ENCODE measurements around the gene IGFBP3. TPM values are rescaled to one million over a fixed set of nuclear protein-coding genes. Genes with fewer than 3 reads are reported as not detected.
A peak's percentile ranks its signal among the peaks of the same experiment; 100 is the strongest.

The IGFBP3 gene
- total RNA-seq, 4 donors from 2014 or later = 81.4 to 203 (median 90.2) TPM

DNA sequence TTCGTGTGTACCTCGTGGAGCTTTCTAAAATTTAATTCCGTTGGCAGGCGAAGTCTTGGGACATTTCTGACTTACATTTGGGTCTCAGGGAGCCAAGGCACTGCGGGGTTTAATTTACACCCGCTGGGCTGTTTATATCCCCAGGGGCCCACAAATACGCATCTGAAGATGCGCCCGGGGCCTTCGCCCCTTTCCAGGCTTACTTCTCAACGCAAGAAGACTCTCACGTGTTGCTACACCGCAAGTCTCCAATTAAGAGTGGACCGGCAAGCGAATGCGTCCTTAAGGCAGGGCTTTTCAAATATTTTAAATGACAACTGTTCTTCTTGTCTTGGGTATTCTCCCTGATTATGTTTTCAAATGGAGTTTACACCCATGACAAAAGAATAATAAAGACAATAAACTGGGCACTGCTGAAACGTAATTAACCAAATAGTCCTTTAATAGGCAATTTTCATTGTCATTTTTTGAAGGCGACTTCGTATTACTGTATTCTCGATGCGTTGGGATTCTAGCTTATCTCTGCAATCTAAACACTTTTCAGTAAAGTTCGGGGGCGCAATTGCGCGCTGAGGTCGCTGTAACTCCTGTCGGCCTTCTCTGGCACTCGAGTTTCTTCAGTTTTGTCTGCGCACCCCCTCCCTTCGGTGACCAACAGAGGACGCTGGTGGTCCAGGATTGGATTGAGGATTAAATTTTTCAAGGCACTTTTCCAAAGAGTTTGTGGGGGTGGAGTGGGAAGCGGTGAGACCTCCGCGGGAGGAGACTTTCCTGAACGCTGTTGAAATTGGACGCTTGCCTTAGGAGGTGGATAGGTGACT, 837 bp upstream of the IGFBP3 start:
- H3K4me3 ChIP-seq = peak overlapping the region; percentile 42 to 64 (median 54)
- no peaks in the 10 kb centered on the region for H3K9me3 ChIP-seq
- peak in 1 of 2 donors; percentile 39 for DNase-seq
- H3K36me3 ChIP-seq = peaks cover 0 to under 1% of the 10 kb centered on the region in 2 donors
- H3K4me1 ChIP-seq = peaks cover 7 to 31% of the 10 kb centered on the region in 2 donors
- ATAC-seq = peak; percentile 31 to 35
- H3K27me3 ChIP-seq = peaks cover 43 to 50% (median 45%) of the 10 kb centered on the region in 3 donors
- peak overlapping the region; percentile 8 to 64 (median 43) for H3K27ac ChIP-seq
- in situ Hi-C loops (cut with MboI; ENCODE audit: low sequenced_read_pairs in 4 of 4) (loop anchor here (5.0 to 10.0 kb wide), 4 partner anchors 433 to 1165 kb away; no protein-coding TSS in a partner anchor), intact Hi-C loops (cut with DNase I; ENCODE audit: low total_unique reads) (loop anchor here (2.0 to 10.0 kb wide), 5 partner anchors 433 to 1333 kb away; no protein-coding TSS in a partner anchor)
- TF ChIP-seq, protein P1, sequence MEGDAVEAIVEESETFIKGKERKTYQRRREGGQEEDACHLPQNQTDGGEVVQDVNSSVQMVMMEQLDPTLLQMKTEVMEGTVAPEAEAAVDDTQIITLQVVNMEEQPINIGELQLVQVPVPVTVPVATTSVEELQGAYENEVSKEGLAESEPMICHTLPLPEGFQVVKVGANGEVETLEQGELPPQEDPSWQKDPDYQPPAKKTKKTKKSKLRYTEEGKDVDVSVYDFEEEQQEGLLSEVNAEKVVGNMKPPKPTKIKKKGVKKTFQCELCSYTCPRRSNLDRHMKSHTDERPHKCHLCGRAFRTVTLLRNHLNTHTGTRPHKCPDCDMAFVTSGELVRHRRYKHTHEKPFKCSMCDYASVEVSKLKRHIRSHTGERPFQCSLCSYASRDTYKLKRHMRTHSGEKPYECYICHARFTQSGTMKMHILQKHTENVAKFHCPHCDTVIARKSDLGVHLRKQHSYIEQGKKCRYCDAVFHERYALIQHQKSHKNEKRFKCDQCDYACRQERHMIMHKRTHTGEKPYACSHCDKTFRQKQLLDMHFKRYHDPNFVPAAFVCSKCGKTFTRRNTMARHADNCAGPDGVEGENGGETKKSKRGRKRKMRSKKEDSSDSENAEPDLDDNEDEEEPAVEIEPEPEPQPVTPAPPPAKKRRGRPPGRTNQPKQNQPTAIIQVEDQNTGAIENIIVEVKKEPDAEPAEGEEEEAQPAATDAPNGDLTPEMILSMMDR (IDR thresholded peaks at IDR 0.05 in 4 of 5, conservative IDR thresholded peaks at IDR 0.05 in 1 of 5) = peak; percentile 64 to 78 (median 68)
- no peak for TF ChIP-seq POLR2A (IDR thresholded peaks at IDR 0.05)

DNA sequence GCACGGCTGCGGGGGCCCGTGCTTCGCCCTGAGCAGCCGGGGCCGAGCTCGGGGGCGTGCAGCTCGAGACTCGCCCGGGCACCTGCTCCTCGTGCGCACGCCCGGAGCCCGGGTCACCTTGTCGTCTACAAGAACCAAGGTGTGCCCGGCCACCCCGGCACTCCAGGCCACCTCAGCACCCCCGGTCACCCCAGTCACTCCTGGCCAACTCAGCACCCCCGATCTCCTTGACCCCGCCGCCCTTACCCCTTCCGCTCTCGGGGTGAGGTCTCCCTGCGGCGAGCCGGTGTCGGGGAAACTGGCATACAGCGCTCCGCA, 268 bp upstream of the IGFBP3 start:
- in situ Hi-C loops (cut with MboI; ENCODE audit: low sequenced_read_pairs in 4 of 4) = loop anchor here (5.0 to 10.0 kb wide), 4 partner anchors 433 to 1166 kb away; no protein-coding TSS in a partner anchor
- TF ChIP-seq POLR2A (IDR thresholded peaks at IDR 0.05) = no peak
- TF ChIP-seq, protein P1 (IDR thresholded peaks at IDR 0.05 in 4 of 5, conservative IDR thresholded peaks at IDR 0.05 in 1 of 5) = no peak
- peaks cover 7 to 31% of the 10 kb centered on the region in 2 donors for H3K4me1 ChIP-seq
- DNase-seq (no peak), ATAC-seq (no peak)
- H3K27ac ChIP-seq = peak overlapping the region in 3 of 4 donors; percentile 36 to 55 (median 53)
- H3K27me3 ChIP-seq = peaks cover 43 to 50% (median 45%) of the 10 kb centered on the region in 3 donors
- no peaks in the 10 kb centered on the region for H3K9me3 ChIP-seq
- H3K36me3 ChIP-seq = peaks cover 0 to 6% of the 10 kb centered on the region in 2 donors
- H3K4me3 ChIP-seq = peak overlapping the region; percentile 42 to 64 (median 54)
- intact Hi-C loops (cut with DNase I; ENCODE audit: low total_unique reads) = loop anchor here (10.0 kb wide), 3 partner anchors 433 to 863 kb away; no protein-coding TSS in a partner anchor

DNA sequence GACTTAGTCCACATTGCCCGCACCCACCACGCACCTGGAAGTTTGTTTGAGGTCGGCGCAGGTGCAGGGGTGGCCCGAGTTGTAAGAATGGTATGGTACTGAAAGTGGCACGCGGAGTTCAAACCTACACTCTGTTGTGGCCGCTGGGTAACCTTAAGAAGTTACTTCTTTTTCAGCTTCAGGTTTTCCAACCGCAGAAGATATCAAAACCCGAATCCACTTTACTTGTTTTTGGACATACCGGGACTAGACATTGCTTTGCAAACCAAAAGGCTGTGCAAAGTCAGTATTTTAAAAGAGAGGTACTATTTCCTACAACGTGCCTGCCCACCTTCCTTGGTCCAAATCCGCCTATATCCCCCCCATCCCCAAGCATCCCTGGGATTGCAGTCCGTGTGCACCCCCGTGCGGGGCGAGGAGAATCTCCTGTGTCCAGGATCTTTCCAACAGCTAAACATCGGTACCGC, 1.0 kb downstream of the IGFBP3 start:
- in situ Hi-C loops (cut with MboI; ENCODE audit: low sequenced_read_pairs in 4 of 4) = loop anchor here (5.0 to 10.0 kb wide), 9 partner anchors 435 to 1337 kb away; no protein-coding TSS in a partner anchor
- ATAC-seq (no peak), DNase-seq (no peak)
- intact Hi-C loops (cut with DNase I; ENCODE audit: low total_unique reads) = loop anchor here (5.0 to 10.0 kb wide), 4 partner anchors 435 to 1317 kb away; no protein-coding TSS in a partner anchor
- Histone ChIP-seq H3K4me1 (peaks cover 7 to 31% of the 10 kb centered on the region in 2 donors), H3K27me3 (peaks cover 43 to 50% (median 45%) of the 10 kb centered on the region in 3 donors), H3K27ac (no peak overlapping the region), H3K9me3 (no peaks in the 10 kb centered on the region), H3K36me3 (peaks cover 0 to 13% of the 10 kb centered on the region in 2 donors), H3K4me3 (peak overlapping the region; percentile 47 to 64 (median 54))
- TF ChIP-seq, protein P1 (IDR thresholded peaks at IDR 0.05 in 4 of 5, conservative IDR thresholded peaks at IDR 0.05 in 1 of 5) = no peak
- TF ChIP-seq POLR2A (IDR thresholded peaks at IDR 0.05) = no peak

DNA sequence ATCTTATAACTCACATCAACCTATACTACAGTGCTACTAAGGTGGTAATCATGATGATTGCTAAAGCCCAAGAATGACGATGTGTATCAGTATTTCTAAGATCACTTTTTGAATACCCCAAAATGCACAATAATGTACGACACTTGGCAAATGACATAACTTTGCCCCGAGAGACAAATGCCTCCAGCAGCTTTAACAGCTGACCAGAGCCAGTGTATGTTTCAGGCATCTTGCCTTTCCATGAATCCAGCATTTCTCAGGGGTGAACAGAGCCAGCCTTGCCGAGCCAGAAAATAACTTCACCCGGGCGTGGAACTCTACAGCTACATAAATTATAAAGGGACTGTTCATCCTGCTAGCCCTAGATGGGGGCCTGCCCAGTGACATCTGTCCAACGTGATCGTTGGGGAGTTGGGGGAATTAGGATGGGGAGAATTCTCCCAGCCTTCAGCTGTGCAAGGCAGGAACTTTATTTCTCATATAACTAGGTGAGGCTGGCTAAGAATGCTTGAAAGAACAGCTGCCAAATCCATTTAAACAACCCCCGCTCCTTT, 1.8 kb downstream of the IGFBP3 start:
- intact Hi-C loops (cut with DNase I; ENCODE audit: low total_unique reads) = loop anchor here (5.0 kb wide), 1 partner anchor 1318 kb away; no protein-coding TSS in a partner anchor
- no peaks in the 10 kb centered on the region for H3K9me3 ChIP-seq
- peaks cover 0 to 13% of the 10 kb centered on the region in 2 donors for H3K36me3 ChIP-seq
- H3K4me3 ChIP-seq = peak overlapping the region; percentile 47 to 64 (median 54)
- peaks cover 43 to 50% (median 45%) of the 10 kb centered on the region in 3 donors for H3K27me3 ChIP-seq
- DNase-seq (no peak), ATAC-seq (no peak)
- in situ Hi-C loops (cut with MboI; ENCODE audit: low sequenced_read_pairs in 4 of 4) = loop anchor here (5.0 to 10.0 kb wide), 5 partner anchors 1175 to 1338 kb away; no protein-coding TSS in a partner anchor
- H3K27ac ChIP-seq = no peak overlapping the region
- H3K4me1 ChIP-seq = peaks cover 7 to 31% of the 10 kb centered on the region in 2 donors
- TF ChIP-seq, protein P1 (IDR thresholded peaks at IDR 0.05 in 4 of 5, conservative IDR thresholded peaks at IDR 0.05 in 1 of 5) = no peak
- TF ChIP-seq POLR2A (IDR thresholded peaks at IDR 0.05) = no peak

Data from gastrocnemius medialis (tissue), 4 donors.